ENCODE measurements around the gene SLC6A18. TPM values are rescaled to one million over a fixed set of nuclear protein-coding genes. Genes with fewer than 3 reads are reported as not detected.

SLC6A18 gene
- total RNA-seq, 1 donor from 2014 or later: not detected

- H3K4me1 Mint-ChIP-seq (ENCODE audit: low read depth): peaks cover 2% of the 10 kb centered on the region
- DNase-seq (ENCODE audit: low spot score, unreplicated experiment): no peak
- TF ChIP-seq CTCF (IDR thresholded peaks at IDR 0.05; ENCODE audit: unreplicated experiment): no peak
These were observed 14.3 kb upstream of the SLC6A18 start for GRCh38 chr5:1210832-1211251.

GRCh38 chr5:1211701-1212100 is 13.5 kb upstream of the SLC6A18 start:
- H3K36me3 Mint-ChIP-seq (ENCODE audit: insufficient read depth): peaks cover 1% of the 10 kb centered on the region
- peaks cover 2% of the 10 kb centered on the region for H3K4me1 Mint-ChIP-seq (ENCODE audit: low read depth)
- TF ChIP-seq CTCF (IDR thresholded peaks at IDR 0.05; ENCODE audit: unreplicated experiment): no peak
- H3K27ac Mint-ChIP-seq: no peak overlapping the region
- no peak overlapping the region for H3K4me3 Mint-ChIP-seq (ENCODE audit: low read depth)
- no peak for DNase-seq (ENCODE audit: low spot score, unreplicated experiment)
- peaks cover 4% of the 10 kb centered on the region for H3K9me3 Mint-ChIP-seq (ENCODE audit: low read depth)
- H3K27me3 Mint-ChIP-seq: no peaks in the 10 kb centered on the region

More at GRCh38 chr5:1210832-1211251, 14.3 kb upstream of the SLC6A18 start:
- Mint-ChIP-seq H3K9me3 (ENCODE audit: low read depth) (peaks cover 3% of the 10 kb centered on the region), H3K4me3 (ENCODE audit: low read depth) (no peak overlapping the region), H3K27me3 (peaks cover 5% of the 10 kb centered on the region), H3K36me3 (ENCODE audit: insufficient read depth) (peaks cover 1% of the 10 kb centered on the region), H3K27ac (no peak overlapping the region)

- no peak for DNase-seq (ENCODE audit: low spot score, unreplicated experiment)
- peaks cover 1% of the 10 kb centered on the region for H3K36me3 Mint-ChIP-seq (ENCODE audit: insufficient read depth)
- peaks cover 2% of the 10 kb centered on the region for H3K4me1 Mint-ChIP-seq (ENCODE audit: low read depth)
- H3K27me3 Mint-ChIP-seq: no peaks in the 10 kb centered on the region
- H3K4me3 Mint-ChIP-seq (ENCODE audit: low read depth): no peak overlapping the region
- H3K27ac Mint-ChIP-seq: no peak overlapping the region
- H3K9me3 Mint-ChIP-seq (ENCODE audit: low read depth): peaks cover 4% of the 10 kb centered on the region
- no peak for TF ChIP-seq CTCF (IDR thresholded peaks at IDR 0.05; ENCODE audit: unreplicated experiment)
These were observed 12.9 kb upstream of the SLC6A18 start for GRCh38 chr5:1212271-1212670.

GRCh38 chr5:1212881-1213280 is 12.3 kb upstream of the SLC6A18 start:
- DNase-seq (ENCODE audit: low spot score, unreplicated experiment): no peak
- peaks cover 1% of the 10 kb centered on the region for H3K36me3 Mint-ChIP-seq (ENCODE audit: insufficient read depth)
- no peaks in the 10 kb centered on the region for H3K4me1 Mint-ChIP-seq (ENCODE audit: low read depth)
- no peak overlapping the region for H3K27ac Mint-ChIP-seq
- H3K9me3 Mint-ChIP-seq (ENCODE audit: low read depth): peaks cover 4% of the 10 kb centered on the region
- TF ChIP-seq CTCF (IDR thresholded peaks at IDR 0.05; ENCODE audit: unreplicated experiment): no peak
- H3K27me3 Mint-ChIP-seq: no peaks in the 10 kb centered on the region
- H3K4me3 Mint-ChIP-seq (ENCODE audit: low read depth): no peak overlapping the region

GRCh38 chr5:1213508-1214162 is 11.5 kb upstream of the SLC6A18 start:
- no peak for DNase-seq (ENCODE audit: low spot score, unreplicated experiment)
- no peaks in the 10 kb centered on the region for H3K27me3 Mint-ChIP-seq
- no peaks in the 10 kb centered on the region for H3K4me1 Mint-ChIP-seq (ENCODE audit: low read depth)
- H3K27ac Mint-ChIP-seq: no peak overlapping the region
- H3K9me3 Mint-ChIP-seq (ENCODE audit: low read depth): peaks cover 4% of the 10 kb centered on the region
- H3K36me3 Mint-ChIP-seq (ENCODE audit: insufficient read depth): peaks cover 1% of the 10 kb centered on the region
- TF ChIP-seq CTCF (IDR thresholded peaks at IDR 0.05; ENCODE audit: unreplicated experiment): no peak
- H3K4me3 Mint-ChIP-seq (ENCODE audit: low read depth): no peak overlapping the region
